Esophagus muscularis mucosa (tissue), 4 donors: Measurements from ENCODE around the gene SAT2. TPM values are rescaled to one million over a fixed set of nuclear protein-coding genes. Genes with fewer than 3 reads are reported as not detected.

Source experiments
- DNase-seq: peaks from one replicate; pipeline ENCODE4 v3.0.0-alpha.2; 2017; ENCODE audit errors: extremely low spot score
- H3K27ac ChIP-seq, 4 donors: fragments of 200-600 bp; sonication (generic); replicated peaks in 1 of 4; 1 replicate in 3 of 4; 2 replicates in 1 of 4; pipeline ENCODE4 v1.5.1; 2016 to 2019; ENCODE audit warnings: mild to moderate bottlenecking in 1 of 4
- H3K27me3 ChIP-seq, 4 donors: fragments of 200-600 bp; sonication (generic); one replicate each; pipeline versions ENCODE4 v1.5.1 to v1.6.0; 2016 to 2019
- H3K36me3 ChIP-seq, 4 donors: fragments of 200-600 bp; sonication (generic); one replicate each; pipeline ENCODE4 v1.5.1; 2016 to 2019
- H3K4me1 ChIP-seq, 4 donors: fragments of 200-600 bp; sonication (generic); one replicate each; pipeline ENCODE4 v1.5.1; 2016 to 2019
- H3K4me3 ChIP-seq, 4 donors: fragments of 200-600 bp; sonication (generic); 1 replicate in 2 of 4; 2 replicates in 2 of 4; pipeline ENCODE4 v1.5.1; 2016 to 2019; ENCODE audit warnings: mild to moderate bottlenecking in 4 of 4, moderate library complexity in 1 of 4
- H3K9me3 ChIP-seq, 4 donors: fragments of 200-600 bp; sonication (generic); 1 replicate in 3 of 4; 2 replicates in 1 of 4; pipeline ENCODE4 v1.5.1; 2016 to 2019
- CTCF ChIP-seq, 3 experiments: fragments of 200-600 bp in 2 of 3; fragments of 450-650 bp in 1 of 3; sonication (generic) in 2 of 3; IDR thresholded peaks; one replicate each; pipeline ENCODE4 v1.5.1; 2017 to 2019; ENCODE audit warnings: antibody characterized with exemption in 3 of 3, mild to moderate bottlenecking in 2 of 3, moderate library complexity in 1 of 3
- EP300 ChIP-seq: sonication (generic); formaldehyde crosslinking; IDR thresholded peaks from one replicate; pipeline ENCODE4 v1.6.1; 2017; ENCODE audit warnings: antibody characterized with exemption
- POLR2A ChIP-seq: fragments of 450-650 bp; IDR thresholded peaks from one replicate; pipeline ENCODE4 v1.6.1; 2017; ENCODE audit warnings: antibody characterized with exemption, moderate library complexity, mild to moderate bottlenecking, low read depth
- POLR2AphosphoS5 ChIP-seq, 2 donors: sonication (generic); formaldehyde crosslinking; IDR thresholded peaks; one replicate each; pipeline ENCODE4 v1.6.1; 2017; ENCODE audit warnings: antibody characterized with exemption in 2 of 2
- WGBS: methylation state at CpG from one replicate; pipeline ENCODE4 v1.1.5; 2018; 5-methylcytosine and 5-hydroxymethylcytosine counted together
- intact Hi-C: fragments of 100-400 bp; cut with DNase I; formaldehyde crosslinking; loops from one replicate; pipeline ENCODE4 v1.15.1; 2023
- total RNA-seq, 4 donors: library from RNA; depleted of rRNA; stranded (reverse); fragments of >200 nt; gene quantifications; one replicate each; pipeline versions ENCODE4 v1.1.0 to v1.2.1, GENCODE V29; 2016

Gene SAT2
- total RNA-seq, 4 donors from 2014 or later = 54.0 to 71.4 (median 64.2) TPM

GRCh38 chr17:7580604-7581575 lies 46.7 kb downstream of the SAT2 start:
- intact Hi-C loops = no loop called here
- 76% methylated on average over 21 of the region's 23 CpGs for WGBS
- Histone ChIP-seq H3K4me3 (peak overlapping the region; percentile 21 to 72 (median 39)), H3K9me3 (no peaks in the 10 kb centered on the region), H3K27me3 (no peaks in the 10 kb centered on the region), H3K27ac (peak overlapping the region; percentile 82 to 94 (median 89)), H3K36me3 (peaks cover 28 to 38% (median 34%) of the 10 kb centered on the region in 4 donors), H3K4me1 (peaks cover 53 to 94% (median 88%) of the 10 kb centered on the region in 4 donors)
- no peak for DNase-seq
- TF ChIP-seq POLR2AphosphoS5 (IDR thresholded peaks at IDR 0.05) = no peak
- TF ChIP-seq EP300 = no peak
- TF ChIP-seq POLR2A = no peak
- TF ChIP-seq CTCF (IDR thresholded peaks at IDR 0.05) = no peak

DNA sequence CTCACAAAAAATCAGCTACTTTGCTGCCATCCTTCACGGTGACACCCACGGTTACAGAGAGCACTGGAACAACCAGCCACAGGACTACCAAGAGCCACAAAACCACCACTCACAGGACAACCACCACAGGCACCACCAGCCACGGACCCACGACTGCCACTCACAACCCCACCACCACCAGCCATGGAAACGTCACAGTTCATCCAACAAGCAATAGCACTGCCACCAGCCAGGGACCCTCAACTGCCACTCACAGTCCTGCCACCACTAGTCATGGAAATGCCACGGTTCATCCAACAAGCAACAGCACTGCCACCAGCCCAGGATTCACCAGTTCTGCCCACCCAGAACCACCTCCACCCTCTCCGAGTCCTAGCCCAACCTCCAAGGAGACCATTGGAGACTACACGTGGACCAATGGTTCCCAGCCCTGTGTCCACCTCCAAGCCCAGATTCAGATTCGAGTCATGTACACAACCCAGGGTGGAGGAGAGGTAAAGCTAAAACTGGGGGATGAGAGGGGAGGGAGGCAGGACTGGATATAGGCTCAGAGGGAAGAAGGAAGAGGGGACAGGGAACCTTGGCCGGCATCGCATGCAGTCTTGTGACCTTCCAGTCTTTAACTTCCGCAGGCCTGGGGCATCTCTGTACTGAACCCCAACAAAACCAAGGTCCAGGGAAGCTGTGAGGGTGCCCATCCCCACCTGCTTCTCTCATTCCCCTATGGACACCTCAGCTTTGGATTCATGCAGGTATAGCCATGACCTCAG lies 47.6 kb downstream of the SAT2 start:
- peaks cover 37 to 47% (median 43%) of the 10 kb centered on the region in 4 donors for H3K36me3 ChIP-seq

GRCh38 chr17:7579001-7579833 lies 48.4 kb downstream of the SAT2 start, which contains the start of gene CD68:
Gene CD68, plus strand, starts transcription at chr17:7579638. Its CDS starts 40 bp downstream, at chr17:7579678.
- Histone ChIP-seq H3K4me1 (peaks cover 58 to 94% (median 89%) of the 10 kb centered on the region in 4 donors), H3K4me3 (peak within 1 kb of the TSS; percentile 21 to 72 (median 39)), H3K36me3 (peaks cover 45 to 55% (median 51%) of the 10 kb centered on the region in 4 donors), H3K27me3 (no peaks in the 10 kb centered on the region), H3K9me3 (no peaks in the 10 kb centered on the region), H3K27ac (peak within 1 kb of the TSS; percentile 82 to 94 (median 89))
- WGBS = 12% methylated on average over 5 of the region's 7 CpGs
- no peak for TF ChIP-seq EP300
- peak; percentile 61 for TF ChIP-seq POLR2A
- TF ChIP-seq POLR2AphosphoS5 (IDR thresholded peaks at IDR 0.05) = peak; percentile 71 to 85
- no peak for TF ChIP-seq CTCF (IDR thresholded peaks at IDR 0.05)
- peak; percentile 94 for DNase-seq
- intact Hi-C loops = no loop called here

More for the DNA sequence above, 47.6 kb downstream of the SAT2 start:
- Histone ChIP-seq H3K27ac (peak overlapping the region; percentile 82 to 94 (median 89)), H3K9me3 (no peaks in the 10 kb centered on the region), H3K4me3 (peak overlapping the region; percentile 21 to 72 (median 39)), H3K27me3 (no peaks in the 10 kb centered on the region), H3K4me1 (peaks cover 58 to 94% (median 89%) of the 10 kb centered on the region in 4 donors)
- intact Hi-C loops = no loop called here
- WGBS = 67% methylated on average over 8 of the region's 12 CpGs
- DNase-seq = no peak
- TF ChIP-seq POLR2A (no peak), EP300 (no peak), POLR2AphosphoS5 (IDR thresholded peaks at IDR 0.05) (no peak), CTCF (IDR thresholded peaks at IDR 0.05) (no peak)
